Measurements from ENCODE around the gene SPATC1L. TPM values are rescaled to one million over a fixed set of nuclear protein-coding genes. Genes with fewer than 3 reads are reported as not detected.

SPATC1L gene
- 0.64 and 1.1 TPM in 2 replicates for total RNA-seq

DNA sequence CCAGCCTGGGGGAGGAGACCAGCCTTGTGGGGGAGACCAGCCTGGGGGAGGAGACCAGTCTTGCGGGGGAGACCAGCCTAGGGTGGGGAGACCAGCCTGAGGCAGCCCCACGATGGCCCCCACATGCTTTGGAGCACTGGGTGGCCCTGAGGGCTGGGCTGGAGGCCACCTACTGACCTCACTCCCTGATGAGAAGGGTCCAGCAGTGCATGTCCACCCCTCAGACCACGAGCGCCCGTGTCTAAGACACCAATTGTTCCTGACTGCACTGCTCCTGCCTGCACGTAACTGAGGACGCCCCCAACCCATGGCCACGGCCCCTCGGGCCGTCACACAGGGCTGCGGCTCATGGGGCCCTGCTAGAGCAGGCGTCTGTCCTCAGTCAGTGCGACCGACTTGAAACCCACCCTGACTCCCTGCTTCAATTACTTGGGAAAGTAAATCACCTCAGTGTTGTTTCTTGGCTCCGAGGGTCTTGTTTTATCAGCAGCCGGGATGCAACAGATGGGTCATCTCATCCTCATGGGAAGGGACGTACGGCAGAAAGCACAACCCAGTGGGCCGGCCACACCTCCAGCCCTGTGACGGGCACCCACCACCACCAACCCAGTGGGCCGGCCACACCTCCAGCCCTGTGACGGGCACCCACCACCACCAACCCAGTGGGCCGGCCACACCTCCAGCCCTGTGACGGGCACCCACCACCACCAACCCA is at the start of gene SPATC1L:
SPATC1L (minus strand) TSS at position 550 of the 715 bp plus-strand sequence. CDS start 1,643 bp downstream, outside the sequence.
- Histone ChIP-seq H3K36me3 (ENCODE audit: control insufficient read depth, insufficient read depth, low read length) (peaks cover 2% of the 10 kb centered on the region), H3K4me3 (ENCODE audit: low read depth, low read length) (peak within 1 kb of the TSS; percentile 81), H3K27me3 (ENCODE audit: control insufficient read depth, insufficient read depth, low read length) (no peaks in the 10 kb centered on the region)
- peak; percentile 63 for DNase-seq (ENCODE audit: low read depth)
- no peak for FAIRE-seq
- TF ChIP-seq, protein P1, sequence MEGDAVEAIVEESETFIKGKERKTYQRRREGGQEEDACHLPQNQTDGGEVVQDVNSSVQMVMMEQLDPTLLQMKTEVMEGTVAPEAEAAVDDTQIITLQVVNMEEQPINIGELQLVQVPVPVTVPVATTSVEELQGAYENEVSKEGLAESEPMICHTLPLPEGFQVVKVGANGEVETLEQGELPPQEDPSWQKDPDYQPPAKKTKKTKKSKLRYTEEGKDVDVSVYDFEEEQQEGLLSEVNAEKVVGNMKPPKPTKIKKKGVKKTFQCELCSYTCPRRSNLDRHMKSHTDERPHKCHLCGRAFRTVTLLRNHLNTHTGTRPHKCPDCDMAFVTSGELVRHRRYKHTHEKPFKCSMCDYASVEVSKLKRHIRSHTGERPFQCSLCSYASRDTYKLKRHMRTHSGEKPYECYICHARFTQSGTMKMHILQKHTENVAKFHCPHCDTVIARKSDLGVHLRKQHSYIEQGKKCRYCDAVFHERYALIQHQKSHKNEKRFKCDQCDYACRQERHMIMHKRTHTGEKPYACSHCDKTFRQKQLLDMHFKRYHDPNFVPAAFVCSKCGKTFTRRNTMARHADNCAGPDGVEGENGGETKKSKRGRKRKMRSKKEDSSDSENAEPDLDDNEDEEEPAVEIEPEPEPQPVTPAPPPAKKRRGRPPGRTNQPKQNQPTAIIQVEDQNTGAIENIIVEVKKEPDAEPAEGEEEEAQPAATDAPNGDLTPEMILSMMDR (IDR thresholded peaks at IDR 0.05; ENCODE audit: insufficient read depth, low read length, severe bottlenecking) = no peak

DNA sequence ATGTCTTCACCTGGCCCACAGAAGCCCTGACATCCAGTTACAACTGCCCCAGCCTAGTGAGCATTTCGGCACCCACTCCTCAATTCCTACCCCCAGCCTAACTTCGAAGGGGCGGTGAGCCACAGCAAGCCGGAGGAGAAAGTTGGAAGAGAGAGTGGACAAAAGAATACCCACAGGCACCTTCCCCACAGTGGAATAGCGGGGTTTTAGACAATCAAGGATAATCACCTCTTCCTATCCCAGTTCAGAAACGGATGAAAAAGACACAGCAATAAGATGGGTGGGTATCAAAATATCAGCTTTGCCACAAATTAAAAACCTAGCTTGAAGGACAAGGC is 45.6 kb upstream of the SPATC1L start:
- DNase-seq (ENCODE audit: low read depth) = no peak
- peaks cover 4% of the 10 kb centered on the region for H3K36me3 ChIP-seq (ENCODE audit: control insufficient read depth, insufficient read depth, low read length)
- no peak for FAIRE-seq
- no peaks in the 10 kb centered on the region for H3K27me3 ChIP-seq (ENCODE audit: control insufficient read depth, insufficient read depth, low read length)
- TF ChIP-seq, protein P1 (IDR thresholded peaks at IDR 0.05; ENCODE audit: insufficient read depth, low read length, severe bottlenecking) = no peak
- peak overlapping the region; percentile 78 for H3K4me3 ChIP-seq (ENCODE audit: low read depth, low read length)

DNA sequence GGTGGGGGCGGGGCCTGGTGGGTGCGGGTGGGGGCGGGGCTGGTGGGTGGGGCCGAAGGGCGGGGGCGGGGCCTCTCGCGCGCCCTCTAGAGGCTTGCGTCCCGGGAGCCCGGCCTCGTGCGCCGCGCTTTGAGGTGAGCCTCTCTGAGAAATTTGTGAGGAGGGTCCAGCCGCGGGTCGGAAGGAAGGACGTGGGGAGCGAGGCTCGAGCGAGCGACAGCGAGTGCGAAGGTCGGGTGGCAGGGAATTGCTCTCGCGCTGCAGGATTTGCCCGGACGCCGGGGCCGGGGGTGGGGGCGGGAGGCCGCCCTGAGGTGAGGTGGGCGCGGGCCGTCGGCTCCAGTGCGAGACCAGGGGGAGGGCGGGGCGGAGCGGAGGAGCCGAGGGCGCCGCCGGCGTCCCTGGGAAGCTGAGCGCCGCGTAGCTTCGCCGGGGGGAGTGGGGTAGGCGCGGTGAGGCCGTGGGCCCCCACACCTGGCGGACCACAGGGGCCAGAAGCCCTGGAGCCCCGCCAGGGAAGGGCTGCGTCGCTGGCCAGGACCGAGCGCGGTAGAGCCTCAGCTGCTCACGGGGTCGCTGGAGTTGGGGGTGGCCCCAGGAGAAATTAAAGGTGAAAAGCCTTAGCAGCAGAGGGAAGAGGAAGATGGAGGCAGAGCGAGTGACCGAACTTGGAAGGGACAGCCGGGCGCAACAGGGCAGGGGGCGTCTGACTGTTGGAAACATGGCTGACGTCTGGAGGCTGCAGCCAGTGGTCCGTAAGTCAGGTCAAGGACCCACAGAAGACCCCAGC is 45.1 kb upstream of the SPATC1L start:
- DNase-seq (ENCODE audit: low read depth) (no peak), FAIRE-seq (no peak)
- Histone ChIP-seq H3K36me3 (ENCODE audit: control insufficient read depth, insufficient read depth, low read length) (no peaks in the 10 kb centered on the region), H3K4me3 (ENCODE audit: low read depth, low read length) (peak overlapping the region; percentile 78), H3K27me3 (ENCODE audit: control insufficient read depth, insufficient read depth, low read length) (no peaks in the 10 kb centered on the region)
- TF ChIP-seq, protein P1 (IDR thresholded peaks at IDR 0.05; ENCODE audit: insufficient read depth, low read length, severe bottlenecking) = peak; percentile 58

DNA sequence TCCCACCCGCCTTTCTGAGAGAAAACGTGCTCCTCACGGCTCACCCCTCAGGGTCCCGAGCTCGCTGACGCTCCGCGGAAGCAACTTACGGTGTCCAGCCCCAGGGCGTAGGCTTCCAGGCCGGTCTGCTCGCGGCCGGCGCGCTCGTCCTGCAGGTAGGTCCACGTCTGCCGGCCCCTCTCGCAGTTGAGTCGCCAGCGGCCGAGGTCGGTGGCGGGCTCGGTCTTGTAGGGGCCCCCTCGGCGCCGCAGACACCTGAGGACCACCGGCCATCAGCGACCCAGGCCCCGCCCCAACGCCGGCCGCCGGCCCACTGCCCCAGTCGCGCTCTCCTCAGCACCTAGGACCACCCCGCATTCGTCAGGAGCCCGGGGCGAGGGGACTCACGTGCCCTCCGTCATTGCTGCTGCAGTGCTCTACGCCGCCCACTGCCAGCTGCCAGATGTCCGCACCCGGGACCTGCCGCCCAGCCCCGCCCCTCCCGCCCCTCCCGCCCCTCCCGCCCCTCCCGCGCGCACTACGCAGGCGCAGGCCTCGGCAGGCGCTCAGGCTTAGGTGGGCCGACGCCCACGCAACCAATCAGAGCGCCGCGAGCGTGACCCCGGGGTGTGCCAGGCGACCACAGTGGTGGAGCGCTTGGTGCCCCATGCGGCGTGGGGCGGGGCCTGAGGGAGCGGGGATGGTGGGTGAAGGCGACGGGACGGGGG is 44.2 kb upstream of the SPATC1L start, which contains the start of gene LSS:
LSS (minus strand) TSS at position 430 of the 707 bp plus-strand sequence; CDS start at position 401, 29 bp downstream.
- no peak for FAIRE-seq
- TF ChIP-seq, protein P1 (IDR thresholded peaks at IDR 0.05; ENCODE audit: insufficient read depth, low read length, severe bottlenecking) = no peak
- DNase-seq (ENCODE audit: low read depth) = peak; percentile 87
- Histone ChIP-seq H3K36me3 (ENCODE audit: control insufficient read depth, insufficient read depth, low read length) (no peaks in the 10 kb centered on the region), H3K27me3 (ENCODE audit: control insufficient read depth, insufficient read depth, low read length) (no peaks in the 10 kb centered on the region), H3K4me3 (ENCODE audit: low read depth, low read length) (peak within 1 kb of the TSS; percentile 94)

DNA sequence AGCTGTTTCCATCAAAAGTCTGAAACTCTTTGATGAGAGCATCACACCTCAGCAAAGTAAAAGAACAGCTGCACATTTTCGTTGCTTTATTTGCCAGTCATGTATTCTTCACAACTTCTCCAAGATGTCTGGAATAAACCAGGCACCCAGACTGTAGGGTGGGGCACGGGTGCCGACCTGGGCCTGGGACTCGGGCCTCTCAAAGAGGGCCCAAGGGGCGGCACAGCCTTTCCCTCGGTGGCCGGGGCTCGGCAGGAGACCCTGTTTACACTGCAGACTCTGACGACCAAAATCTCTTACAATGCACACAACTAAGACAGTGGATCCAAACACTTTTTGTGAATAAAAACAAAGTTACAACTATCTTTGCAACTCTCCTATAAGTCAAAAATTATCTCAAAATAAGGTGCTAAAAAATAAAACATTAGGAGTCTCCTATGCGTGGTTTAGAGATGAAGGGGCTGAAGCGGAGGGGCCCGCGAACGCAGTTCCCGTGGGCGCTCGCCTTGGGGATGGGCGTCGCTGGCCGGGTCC is 43.6 kb upstream of the SPATC1L start:
- peak; percentile 4 for DNase-seq (ENCODE audit: low read depth)
- Histone ChIP-seq H3K4me3 (ENCODE audit: low read depth, low read length) (peak overlapping the region; percentile 94), H3K36me3 (ENCODE audit: control insufficient read depth, insufficient read depth, low read length) (peaks cover under 1% of the 10 kb centered on the region), H3K27me3 (ENCODE audit: control insufficient read depth, insufficient read depth, low read length) (no peaks in the 10 kb centered on the region)
- FAIRE-seq = no peak
- TF ChIP-seq, protein P1 (IDR thresholded peaks at IDR 0.05; ENCODE audit: insufficient read depth, low read length, severe bottlenecking) = no peak

All from bronchial epithelial cell (primary cell).